KOPT-K1 (cell line): ENCODE data around the gene VHLL.
A peak's percentile ranks its signal among the peaks of the same experiment; 100 is the strongest.

ENCODE experiments used
- H3K27ac ChIP-seq: fragments of 200-600 bp; sonication (generic); 2 replicates; pipeline ENCODE4 v1.5.1; 2016; ENCODE audit warnings: antibody characterized with exemption, mild to moderate bottlenecking, low read depth, low read length; ENCODE audit not compliant: poor library complexity, severe bottlenecking
- H3K36me3 ChIP-seq: fragments of 200-600 bp; sonication (generic); 2 replicates; pipeline ENCODE4 v1.5.1; 2017; ENCODE audit warnings: antibody characterized with exemption, mild to moderate bottlenecking, low read length, moderate library complexity; ENCODE audit not compliant: insufficient read depth
- H3K9me3 ChIP-seq: fragments of 200-600 bp; sonication (generic); 2 replicates; pipeline ENCODE4 v1.5.1; 2017; ENCODE audit warnings: antibody characterized with exemption, low read length, mild to moderate bottlenecking; ENCODE audit not compliant: insufficient read depth, poor library complexity, severe bottlenecking

The VHLL gene

DNA sequence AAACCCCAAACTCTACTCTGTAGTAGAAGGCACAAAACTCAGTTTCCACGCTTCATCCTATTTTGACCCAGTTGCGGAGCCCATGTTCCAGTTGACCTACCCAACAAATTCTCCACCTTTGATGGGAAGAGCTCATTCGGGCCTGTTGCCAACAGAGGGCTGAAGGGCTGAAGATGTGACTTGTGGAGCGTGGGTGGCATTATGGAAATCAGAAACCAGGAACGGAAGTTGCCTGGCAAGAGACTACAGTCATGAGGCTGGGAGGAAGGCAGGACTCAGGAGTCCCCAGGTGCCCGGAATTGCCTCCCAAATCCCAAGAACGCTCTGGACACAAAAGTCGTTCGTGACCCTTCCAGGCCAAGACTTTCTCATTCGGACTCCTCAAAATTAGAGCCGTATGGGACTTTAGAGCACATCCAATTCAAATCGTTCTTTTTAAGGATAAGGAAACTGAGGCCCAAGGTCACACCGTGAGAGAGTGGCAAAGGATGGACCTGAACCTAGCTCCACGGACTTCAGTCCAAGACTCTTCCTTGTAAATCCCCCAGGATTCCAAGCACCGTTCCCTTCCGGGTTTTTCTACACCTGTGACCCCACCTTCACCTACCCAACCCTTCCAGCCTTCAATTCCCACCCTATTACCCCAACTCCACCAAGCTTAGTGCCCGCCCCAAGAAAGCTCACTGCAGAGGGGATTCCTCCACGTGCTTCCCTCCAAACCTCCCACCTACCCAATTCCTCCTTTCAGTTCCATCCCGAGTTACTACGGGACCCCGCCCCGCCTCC, 17.2 kb downstream of the VHLL start:
- H3K9me3 ChIP-seq, result no peaks in the 10 kb centered on the region
- peaks cover 37% of the 10 kb centered on the region for H3K36me3 ChIP-seq
- peak overlapping the region; percentile 81 for H3K27ac ChIP-seq

DNA sequence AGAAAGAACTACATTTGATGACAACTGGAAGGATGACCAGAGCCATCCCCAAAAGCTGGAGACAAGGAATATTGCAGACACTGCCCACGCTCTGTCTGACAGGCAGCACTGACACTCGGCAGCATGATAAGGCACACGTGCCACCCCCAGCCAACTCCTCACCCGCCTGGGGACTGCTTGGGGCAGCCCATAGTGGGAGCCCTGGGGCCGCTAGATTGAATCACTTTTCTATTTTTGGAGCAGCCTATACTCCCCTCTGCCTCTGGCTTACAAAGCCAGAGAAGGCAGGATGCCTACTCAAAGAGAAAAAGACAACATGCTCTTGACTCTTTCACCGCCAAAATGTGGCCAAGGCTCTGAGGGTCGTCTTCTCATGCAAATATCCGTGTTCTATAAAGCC, 17.8 kb downstream of the VHLL start:
- H3K27ac ChIP-seq, result peak overlapping the region; percentile 81
- H3K36me3 ChIP-seq, result peaks cover 43% of the 10 kb centered on the region
- no peaks in the 10 kb centered on the region for H3K9me3 ChIP-seq

DNA sequence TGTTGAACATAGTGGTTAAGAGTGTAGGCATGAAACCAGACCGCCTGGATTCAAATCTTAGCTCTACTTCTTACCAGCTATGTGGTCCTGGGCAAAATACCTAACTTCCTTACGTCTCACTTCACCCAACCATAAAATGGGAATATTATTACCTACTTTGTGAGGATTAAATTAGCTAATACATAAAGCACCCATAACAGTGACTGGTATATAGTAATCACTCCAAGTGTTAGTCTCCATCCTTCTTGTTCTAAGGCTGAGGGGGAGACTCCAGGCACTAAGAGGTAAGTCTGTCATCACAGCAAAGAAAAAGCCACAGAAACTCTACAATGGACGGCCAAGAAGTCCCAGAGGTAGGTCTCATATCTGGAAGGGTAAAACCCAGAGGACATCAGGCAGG, 19.3 kb downstream of the VHLL start:
- Histone ChIP-seq H3K36me3 (peaks cover 57% of the 10 kb centered on the region), H3K9me3 (no peaks in the 10 kb centered on the region), H3K27ac (no peak overlapping the region)

DNA sequence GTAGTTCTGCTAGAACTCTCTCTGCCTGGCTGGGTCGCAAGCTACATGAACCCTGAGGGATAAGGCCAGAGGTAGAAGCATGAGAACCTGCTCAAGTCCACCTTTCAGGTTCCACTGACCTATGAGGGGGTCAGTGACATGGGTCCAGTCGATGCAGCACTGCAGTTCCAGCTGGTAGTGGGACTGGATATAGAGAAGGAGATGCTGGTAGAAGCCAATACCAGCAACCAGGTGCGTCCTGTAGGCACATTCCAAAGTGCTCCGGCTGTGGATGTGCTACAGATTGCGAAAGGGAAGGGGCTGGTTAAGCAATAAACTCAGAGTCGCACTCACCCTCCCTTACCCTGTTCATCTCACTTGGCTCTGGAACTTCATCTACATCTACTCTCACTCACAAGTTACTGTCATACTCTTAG, 22.1 kb downstream of the VHLL start:
- H3K27ac ChIP-seq, result no peak overlapping the region
- peaks cover 85% of the 10 kb centered on the region for H3K36me3 ChIP-seq
- no peaks in the 10 kb centered on the region for H3K9me3 ChIP-seq

DNA sequence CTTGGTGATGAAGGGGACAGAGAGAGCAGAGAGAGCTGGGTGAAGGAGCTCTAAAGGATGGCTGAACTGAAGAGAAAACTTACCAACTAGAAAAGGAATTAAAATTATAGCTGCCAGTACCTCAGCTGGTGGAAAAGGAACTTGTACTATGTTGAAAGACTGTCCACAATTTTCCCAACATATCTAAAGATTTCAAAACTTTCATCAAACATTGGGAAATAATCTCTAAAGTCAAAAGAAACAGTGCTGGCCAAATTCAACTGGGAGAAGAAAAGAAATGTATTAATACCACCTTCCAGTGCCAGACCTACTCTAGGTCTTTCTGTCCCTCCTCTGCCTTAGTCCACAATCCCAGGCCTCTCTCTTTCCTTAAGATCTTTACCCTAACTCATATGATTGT, 22.6 kb downstream of the VHLL start:
- H3K27ac ChIP-seq, result no peak overlapping the region
- H3K36me3 ChIP-seq, result peaks cover 90% of the 10 kb centered on the region
- no peaks in the 10 kb centered on the region for H3K9me3 ChIP-seq

DNA sequence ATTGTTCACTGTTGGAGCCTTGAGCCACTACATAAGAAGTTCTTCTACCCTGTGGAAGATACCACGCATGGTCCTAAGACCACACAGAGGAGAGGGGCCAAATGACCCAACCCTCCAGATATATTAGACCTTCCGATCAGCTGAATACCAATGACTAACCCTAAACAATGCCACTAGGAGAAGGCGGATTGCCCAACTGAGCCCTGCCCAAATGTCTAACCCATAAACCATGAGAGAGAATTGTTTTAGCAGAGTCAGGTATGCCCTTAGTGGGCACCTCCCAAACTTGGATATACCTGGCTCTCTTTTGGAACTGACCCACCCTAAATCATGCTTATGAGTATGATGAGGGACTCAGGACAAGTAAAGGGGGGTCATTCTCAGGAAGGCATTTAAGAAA, 28.8 kb downstream of the VHLL start:
- H3K27ac ChIP-seq, result no peak overlapping the region
- no peaks in the 10 kb centered on the region for H3K9me3 ChIP-seq
- H3K36me3 ChIP-seq, result peaks cover 100% of the 10 kb centered on the region

DNA sequence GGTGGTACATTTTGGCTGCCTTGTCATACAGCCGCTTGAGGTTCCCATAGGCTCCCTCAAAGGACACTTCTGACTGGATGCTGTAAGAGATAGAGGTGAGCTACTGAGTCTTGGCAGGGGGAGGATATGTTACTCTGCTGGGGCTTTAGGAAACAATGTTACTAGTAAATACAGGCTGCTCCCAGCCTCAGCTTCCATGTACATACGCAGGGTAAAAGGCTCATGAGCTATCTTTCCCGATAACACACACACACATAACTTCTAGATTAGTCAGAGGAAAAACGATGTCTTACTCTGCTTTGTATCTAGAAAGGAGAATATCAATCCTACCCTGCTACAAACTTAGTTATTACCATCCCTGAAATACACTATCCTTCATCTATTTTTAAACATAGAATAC, 30.8 kb downstream of the VHLL start:
- H3K36me3 ChIP-seq, result peaks cover 100% of the 10 kb centered on the region
- H3K27ac ChIP-seq, result no peak overlapping the region
- H3K9me3 ChIP-seq, result no peaks in the 10 kb centered on the region

DNA sequence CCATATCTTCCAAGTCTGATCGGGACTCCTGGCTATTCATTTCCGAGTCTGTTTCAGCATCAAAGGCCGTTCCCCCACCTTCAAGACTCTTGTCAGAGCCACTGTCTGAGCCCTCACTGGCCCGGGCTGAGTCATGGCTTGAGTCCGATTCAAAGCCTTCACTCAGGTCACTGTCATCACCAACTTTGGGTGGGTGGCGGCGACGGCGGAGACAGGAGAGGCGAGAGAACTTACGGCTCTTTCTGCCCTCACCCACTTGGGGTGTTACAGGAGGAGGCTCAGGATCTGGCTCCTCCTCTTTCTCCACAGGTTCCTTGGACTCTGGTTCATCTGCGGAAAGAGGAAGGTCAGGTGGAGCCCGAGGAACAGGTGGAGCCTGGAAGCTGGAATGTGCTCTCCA, 33.1 kb downstream of the VHLL start:
- Histone ChIP-seq H3K9me3 (no peaks in the 10 kb centered on the region), H3K36me3 (peaks cover 100% of the 10 kb centered on the region), H3K27ac (no peak overlapping the region)

DNA sequence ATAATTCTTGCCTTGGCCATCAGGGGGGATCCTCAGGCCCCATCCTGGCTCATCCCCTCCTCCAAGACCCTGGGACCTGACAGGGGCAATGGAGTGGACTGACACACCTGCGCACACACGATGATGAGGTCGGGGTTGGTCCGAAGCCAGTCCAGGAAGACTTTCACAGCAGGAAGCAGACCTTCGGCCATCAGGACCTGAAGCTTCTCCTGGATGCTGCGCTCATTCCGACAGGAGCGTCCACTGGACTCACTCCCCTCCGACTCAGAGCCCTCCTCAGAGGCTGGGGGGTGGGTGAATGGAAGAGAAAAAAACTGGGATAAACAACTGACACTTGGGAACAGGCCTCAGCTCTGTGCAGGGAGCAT, 35.8 kb downstream of the VHLL start:
- Histone ChIP-seq H3K9me3 (no peaks in the 10 kb centered on the region), H3K27ac (no peak overlapping the region), H3K36me3 (peaks cover 100% of the 10 kb centered on the region)

DNA sequence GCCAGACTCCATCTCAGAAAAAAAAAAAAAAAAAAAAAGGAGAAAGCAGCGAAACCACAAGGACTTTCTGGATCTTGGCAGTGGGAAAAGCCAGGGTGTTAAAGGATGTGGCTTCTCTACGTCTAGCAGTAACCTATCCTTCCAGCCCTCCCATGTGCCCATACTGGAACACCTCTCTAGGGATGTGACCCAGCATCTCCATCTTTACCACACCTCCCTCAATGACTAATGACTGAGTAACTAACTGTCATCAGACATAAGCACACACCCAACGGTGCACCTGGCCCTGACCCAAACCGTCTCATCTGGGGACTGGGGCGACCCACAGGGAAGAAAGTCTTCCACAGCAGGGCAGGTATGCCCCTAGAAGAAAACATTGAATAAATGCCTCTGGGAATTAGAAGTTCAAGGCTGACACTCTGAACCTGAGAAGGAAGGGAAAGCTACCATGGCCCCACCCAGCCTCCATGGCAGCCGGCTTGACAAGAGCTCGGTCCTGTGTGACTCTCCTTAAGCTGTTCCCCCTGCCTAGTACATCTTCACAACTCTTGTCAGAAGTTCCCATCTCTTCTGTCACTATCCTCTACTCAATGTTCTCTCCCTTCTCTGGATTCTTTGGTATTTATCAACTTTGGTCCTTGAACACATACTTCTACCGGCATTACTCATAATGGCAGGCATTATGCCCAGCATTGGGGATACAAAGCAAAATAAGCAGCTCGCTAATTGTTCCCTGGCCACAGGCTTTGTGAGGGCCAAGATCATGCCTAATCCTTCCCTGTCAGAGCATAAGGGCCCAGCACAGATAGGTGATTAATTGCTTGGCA, 36.4 kb downstream of the VHLL start:
- Histone ChIP-seq H3K36me3 (peaks cover 100% of the 10 kb centered on the region), H3K9me3 (no peaks in the 10 kb centered on the region), H3K27ac (no peak overlapping the region)

DNA sequence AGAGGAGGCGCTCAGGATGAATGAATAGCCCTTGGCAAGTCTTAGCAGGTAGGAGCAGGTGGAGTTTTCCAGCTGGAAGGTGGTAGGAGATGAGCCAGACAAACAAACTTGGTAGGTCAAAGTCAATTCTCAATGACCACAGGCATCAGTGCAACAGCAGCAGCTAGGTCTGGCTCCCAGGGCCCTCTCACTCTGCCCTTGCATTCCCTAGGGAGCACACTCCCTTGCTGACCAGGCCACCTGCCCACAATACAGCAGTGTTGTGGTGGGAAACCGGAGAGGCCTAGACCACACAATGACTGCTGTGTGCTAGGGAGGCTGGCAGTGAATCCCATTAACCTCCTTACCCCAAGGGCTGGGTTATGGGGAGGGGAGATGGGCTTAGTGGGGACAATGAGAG, 38.2 kb downstream of the VHLL start:
- no peak overlapping the region for H3K27ac ChIP-seq
- peaks cover 100% of the 10 kb centered on the region for H3K36me3 ChIP-seq
- no peaks in the 10 kb centered on the region for H3K9me3 ChIP-seq

DNA sequence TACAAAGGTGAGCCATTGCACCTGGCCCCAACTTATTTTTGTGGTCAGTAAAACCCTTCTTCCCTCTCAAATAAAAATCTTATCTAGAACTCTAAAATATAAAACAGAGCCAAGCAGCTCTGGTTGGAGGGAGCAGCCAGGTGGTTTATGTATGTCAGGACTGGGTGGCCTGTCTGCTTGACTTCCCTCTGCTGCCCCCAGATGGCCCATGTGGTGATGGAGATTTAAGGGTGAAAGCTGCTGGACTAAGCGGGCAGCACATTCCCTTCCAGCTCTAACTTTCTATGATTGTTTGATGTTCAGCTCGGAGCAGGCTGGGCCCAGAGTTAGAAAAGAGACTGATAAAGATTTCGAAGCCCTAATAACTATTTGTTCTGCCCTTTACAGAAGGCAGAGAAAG, 39.3 kb downstream of the VHLL start:
- H3K27ac ChIP-seq, result no peak overlapping the region
- no peaks in the 10 kb centered on the region for H3K9me3 ChIP-seq
- peaks cover 98% of the 10 kb centered on the region for H3K36me3 ChIP-seq

DNA sequence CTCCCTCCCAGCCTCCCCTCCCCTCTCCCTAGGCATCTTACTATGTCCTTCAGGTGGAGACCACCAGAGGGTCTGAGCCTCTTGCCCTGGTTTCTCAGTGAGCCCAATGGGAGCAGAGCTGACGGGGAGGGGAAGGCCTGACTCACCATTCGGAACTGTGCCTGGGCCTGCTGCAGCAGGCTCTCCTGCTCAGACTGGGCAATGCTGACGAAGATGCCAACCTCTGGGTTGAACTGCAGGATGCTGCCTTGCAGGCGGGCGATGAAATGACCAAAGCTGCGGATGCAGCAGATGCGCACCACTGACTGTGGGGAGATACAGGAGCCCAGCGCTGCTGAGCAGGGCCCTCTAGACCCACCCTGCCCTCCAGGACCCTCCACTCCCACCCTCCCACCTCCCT, 40.2 kb downstream of the VHLL start:
- Histone ChIP-seq H3K36me3 (peaks cover 98% of the 10 kb centered on the region), H3K27ac (no peak overlapping the region), H3K9me3 (no peaks in the 10 kb centered on the region)

DNA sequence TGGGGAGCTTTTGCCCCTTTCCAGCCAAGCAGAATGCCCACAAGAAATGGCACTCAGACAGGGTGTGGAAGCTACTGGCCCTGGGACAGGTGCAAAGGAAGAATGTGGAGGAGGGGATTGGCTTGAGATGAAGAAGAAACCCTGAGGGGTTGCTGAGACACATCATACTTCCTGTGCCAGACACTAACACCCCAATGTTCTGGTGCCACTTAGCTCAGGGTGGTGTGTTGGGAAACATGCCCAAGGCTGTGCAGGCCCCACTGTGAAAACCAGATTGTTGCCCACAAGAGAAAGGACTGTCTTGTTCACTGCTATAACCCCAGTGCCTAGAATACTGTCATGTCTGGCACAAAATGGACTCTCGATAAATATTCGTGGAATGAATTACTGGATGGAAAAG, 41.4 kb downstream of the VHLL start:
- Histone ChIP-seq H3K27ac (peak overlapping the region; percentile 56), H3K36me3 (peaks cover 98% of the 10 kb centered on the region), H3K9me3 (no peaks in the 10 kb centered on the region)

DNA sequence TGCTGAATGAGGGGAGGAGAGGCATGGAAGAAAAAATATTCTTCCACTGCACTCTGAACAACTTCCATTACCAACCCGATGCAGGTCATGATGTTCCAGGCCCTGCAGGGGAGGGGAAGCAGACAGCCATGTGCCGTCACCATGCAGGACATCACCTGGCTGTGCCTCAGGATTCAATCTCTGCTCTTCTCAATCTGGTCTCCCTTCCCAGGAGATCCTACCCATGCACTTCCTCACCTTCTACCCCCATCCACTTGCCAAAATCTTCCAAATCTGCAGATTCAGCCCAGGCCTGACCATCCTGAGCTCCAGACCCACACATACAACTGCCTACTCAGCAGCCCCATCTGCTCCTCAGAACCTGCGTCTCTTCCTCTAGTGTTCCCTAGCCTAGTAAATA, 45.5 kb downstream of the VHLL start:
- Histone ChIP-seq H3K36me3 (peaks cover 98% of the 10 kb centered on the region), H3K9me3 (no peaks in the 10 kb centered on the region), H3K27ac (no peak overlapping the region)

DNA sequence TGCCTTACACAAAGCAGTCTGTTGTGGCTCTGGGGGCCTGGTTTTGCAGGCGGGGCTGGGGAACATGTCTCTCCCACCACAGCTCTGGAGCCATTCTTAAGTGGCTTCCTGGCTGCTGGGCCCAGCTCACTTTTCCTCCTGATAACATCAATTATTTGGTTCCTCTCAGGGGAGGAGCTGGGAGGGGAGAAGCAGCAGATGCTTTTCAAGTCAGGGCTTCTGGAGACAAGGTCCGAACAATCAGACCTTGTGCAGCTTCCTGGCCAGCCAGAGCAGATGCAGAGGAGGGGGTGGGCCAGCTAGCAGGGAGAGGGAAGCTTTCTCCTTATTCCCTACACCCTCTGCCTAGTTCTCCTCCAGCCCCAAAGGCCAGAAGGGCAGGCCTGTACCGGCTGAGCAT, 47.6 kb downstream of the VHLL start:
- Histone ChIP-seq H3K36me3 (peaks cover 87% of the 10 kb centered on the region), H3K27ac (peak overlapping the region; percentile 64), H3K9me3 (no peaks in the 10 kb centered on the region)
